CD1c-positive myeloid dendritic cell (primary cell): ENCODE data around the gene GPR162.

Source experiments
- DNase-seq: peaks from one replicate; pipeline ENCODE4 v3.0.0-alpha.2; 2016; ENCODE audit errors: extremely low spot score

The GPR162 gene

GRCh38 chr12:6823182-6824084, 1.8 kb downstream of the GPR162 start:
- DNase-seq: no peak

DNA sequence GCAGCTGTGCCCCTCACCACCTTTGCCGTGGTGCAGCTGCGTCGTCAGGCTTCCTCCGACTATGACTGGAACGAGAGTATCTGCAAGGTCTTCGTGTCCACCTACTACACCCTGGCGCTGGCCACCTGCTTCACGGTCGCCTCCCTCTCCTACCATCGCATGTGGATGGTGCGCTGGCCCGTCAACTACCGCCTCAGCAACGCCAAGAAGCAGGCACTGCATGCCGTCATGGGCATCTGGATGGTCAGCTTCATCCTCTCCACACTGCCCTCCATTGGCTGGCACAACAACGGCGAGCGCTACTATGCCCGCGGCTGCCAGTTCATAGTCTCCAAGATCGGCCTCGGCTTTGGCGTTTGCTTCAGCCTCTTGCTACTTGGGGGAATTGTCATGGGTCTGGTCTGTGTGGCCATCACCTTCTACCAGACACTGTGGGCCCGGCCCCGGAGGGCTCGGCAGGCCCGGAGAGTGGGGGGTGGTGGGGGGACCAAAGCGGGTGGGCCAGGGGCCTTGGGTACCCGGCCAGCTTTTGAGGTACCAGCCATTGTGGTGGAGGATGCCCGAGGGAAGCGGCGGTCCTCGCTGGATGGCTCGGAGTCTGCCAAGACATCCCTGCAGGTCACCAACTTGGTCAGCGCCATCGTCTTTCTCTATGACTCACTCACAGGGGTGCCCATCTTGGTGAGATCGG, 2.6 kb downstream of the GPR162 start:
- DNase-seq: no peak

DNA sequence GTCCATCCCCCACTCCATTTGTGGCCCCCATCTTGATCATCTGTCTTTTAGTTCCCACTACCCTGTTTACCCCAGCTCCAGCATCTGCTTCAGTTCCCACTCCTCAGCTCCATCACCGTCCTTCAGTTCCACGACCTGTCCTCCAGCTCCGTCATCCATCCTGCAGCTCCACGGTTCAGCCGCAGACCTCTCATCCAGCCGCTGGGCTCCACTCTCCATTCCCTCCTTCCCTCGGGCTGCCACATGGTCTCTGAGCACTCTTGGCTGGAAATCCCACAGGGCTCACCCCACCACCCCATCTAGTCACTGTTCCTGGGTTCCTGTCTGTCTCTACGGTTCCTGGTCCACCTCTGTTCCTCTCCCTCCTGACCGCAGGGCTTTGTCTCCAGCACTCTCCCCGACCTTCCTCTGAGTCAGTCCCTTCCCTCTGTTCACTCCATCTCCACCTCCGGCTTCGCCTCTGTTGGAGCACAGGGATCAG, 3.3 kb downstream of the GPR162 start:
- no peak for DNase-seq

- DNase-seq: peak; percentile 89
Observed at GRCh38 chr12:6825398-6826124, 3.9 kb downstream of the GPR162 start.

DNA sequence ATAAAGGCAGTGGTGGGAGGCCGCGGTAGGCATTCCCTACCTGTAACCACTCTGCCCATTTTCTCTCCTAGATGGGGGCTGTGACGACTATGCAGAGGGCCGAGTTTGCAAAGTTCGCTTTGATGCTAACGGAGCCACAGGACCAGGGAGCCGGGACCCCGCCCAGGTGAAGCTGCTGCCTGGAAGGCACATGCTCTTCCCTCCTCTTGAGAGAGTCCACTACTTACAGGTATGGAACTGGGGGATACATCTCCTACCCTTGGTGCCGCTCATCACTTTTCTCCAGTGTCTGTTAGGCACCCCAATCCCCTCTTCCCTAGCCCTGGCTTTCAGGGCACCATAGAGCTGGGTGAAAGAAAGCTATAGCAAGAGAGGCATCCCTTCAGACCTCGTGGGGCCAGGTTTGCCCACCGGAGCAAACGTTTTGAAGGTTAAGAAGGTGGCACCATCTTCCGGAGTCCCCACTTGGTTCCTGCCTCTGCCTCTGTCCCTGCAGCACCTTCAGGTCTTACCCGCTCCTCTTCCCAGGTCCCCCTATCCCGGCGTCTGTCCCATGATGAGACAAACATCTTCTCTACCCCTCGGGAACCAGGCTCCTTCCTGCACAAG, 4.6 kb downstream of the GPR162 start:
- DNase-seq: no peak

GRCh38 chr12:6826734-6827436, 5.3 kb downstream of the GPR162 start:
- DNase-seq: no peak

DNA sequence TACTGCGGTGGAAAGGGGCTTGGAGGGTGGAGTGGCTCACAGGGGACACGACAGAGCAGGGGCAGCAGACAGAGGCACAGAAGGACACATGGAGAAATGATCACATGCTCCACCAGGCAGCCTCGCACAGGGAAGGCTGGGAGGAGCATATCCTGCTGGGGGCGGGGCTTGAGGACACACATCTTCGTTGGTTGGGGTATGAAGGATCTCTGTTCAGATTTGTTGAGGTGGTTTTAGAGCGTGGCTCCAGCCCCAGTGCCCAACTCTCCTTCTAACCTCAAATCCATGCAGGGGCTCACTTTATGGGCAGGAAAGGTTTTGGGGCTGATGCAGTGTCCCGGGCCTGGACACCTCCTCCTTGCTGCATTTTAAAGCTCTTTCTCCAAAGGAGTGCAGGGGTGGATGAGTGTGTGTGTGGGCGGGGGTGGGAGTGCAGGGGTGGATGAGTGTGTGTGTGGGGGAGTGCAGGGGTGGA, 5.9 kb downstream of the GPR162 start:
- peak; percentile 44 for DNase-seq

- DNase-seq: peak; percentile 28
Observed at GRCh38 chr12:6827982-6828780, 6.6 kb downstream of the GPR162 start, which contains the start of gene P3H3. TSS of gene P3H3 (plus strand) at chr12:6828407. CDS start at chr12:6828441, 34 bp downstream.

DNA sequence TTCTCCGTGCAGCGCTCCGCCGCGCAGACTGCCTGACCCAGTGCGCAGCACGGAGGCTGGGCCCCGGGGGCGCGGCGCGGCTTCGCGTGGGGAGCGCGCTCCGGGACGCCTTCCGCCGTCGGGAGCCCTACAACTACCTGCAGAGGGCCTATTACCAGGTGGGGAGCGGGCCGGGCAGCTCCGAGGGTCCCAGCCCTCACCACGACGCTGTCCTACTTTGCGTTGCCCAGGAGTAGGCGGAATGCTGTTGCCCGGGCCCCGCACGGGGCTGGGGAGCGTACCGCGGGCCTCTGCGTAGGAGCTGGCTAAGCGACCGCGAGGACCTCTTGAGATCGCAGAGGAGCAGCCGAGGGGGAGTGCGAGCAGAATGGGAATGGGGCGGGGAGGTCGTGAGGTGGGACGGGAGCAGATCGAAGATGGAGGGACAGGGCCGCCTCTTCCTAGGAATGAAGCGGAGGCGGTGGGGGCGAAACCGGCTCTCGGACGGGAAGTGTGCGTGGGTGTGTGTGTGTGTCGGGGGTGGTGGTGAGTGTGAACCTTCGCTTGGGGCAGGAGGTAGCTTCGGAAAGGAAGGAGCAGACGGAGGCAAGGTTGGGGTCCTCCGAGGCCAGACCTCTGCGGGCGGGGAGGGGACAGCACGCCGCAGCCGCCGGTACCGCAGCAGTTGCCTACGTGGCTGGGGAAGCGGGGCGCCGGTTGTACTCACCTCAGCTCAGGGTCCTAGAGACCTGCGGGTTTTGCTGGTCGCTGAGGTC, 7.3 kb downstream of the GPR162 start:
- DNase-seq: no peak

- DNase-seq: no peak
Observed at GRCh38 chr12:6829536-6830220, 8.1 kb downstream of the GPR162 start.

DNA sequence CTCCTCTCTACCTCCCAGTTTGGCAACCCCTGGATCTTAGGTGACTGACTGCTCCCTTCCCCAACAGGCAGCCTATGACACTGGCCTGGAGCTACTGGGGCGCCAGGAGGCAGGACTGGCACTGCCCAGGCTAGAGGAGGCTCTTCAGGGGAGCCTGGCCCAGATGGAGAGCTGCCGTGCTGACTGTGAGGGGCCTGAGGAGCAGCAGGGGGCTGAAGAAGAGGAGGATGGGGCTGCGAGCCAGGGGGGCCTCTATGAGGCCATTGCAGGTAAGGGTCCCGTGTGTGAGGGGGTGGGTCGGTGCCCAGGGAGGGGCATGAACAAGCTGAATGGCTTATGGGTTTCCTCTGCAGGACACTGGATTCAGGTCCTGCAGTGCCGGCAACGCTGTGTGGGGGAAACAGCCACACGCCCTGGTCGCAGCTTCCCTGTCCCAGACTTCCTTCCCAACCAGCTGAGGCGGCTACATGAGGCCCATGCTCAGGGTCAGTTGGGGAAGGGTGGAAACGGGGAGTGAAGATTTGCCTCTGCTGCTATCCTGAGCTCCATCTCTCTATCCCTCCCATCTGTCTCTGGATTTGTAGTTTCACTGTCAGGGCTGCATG, 8.8 kb downstream of the GPR162 start:
- no peak for DNase-seq

DNA sequence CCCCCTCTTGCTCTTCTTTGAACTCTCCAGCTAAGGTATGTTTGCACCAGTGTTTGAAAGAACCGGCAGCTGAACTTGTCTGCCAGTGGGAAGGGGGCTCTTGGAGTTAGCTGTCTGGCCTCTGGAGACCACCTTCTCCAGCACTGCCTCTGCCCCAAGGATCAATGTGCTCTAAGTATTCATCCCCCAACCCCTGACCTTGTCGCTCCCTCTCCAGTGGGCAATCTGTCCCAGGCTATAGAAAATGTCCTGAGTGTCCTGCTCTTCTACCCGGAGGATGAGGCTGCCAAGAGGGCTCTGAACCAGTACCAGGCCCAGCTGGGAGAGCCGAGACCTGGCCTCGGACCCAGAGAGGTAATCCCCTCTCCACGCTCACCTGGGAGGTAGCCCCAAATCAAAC, 9.4 kb downstream of the GPR162 start:
- no peak for DNase-seq

- DNase-seq: no peak
Observed at GRCh38 chr12:6831450-6831995, 9.9 kb downstream of the GPR162 start.

DNA sequence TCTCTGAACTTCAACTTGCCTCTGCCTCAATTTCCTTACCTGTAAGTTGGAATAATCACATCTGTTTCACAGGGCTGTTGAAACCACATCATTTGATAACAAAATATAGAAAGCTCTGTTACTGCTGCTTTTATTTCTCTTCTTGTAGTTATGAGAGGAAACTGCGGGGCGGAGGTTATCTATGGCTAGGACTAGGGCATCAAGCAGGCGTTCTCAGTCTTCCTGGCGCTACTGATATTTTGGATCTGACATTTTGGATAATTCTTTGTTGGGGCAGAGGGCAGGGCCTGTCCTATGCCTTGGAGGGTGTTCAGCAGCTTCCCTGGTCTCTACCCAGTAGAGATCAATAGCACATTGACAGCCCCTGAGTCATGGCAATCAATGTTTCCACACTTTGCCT, 10.5 kb downstream of the GPR162 start:
- no peak for DNase-seq

- DNase-seq: no peak
Observed at GRCh38 chr12:6833189-6833890, 11.7 kb downstream of the GPR162 start.

DNA sequence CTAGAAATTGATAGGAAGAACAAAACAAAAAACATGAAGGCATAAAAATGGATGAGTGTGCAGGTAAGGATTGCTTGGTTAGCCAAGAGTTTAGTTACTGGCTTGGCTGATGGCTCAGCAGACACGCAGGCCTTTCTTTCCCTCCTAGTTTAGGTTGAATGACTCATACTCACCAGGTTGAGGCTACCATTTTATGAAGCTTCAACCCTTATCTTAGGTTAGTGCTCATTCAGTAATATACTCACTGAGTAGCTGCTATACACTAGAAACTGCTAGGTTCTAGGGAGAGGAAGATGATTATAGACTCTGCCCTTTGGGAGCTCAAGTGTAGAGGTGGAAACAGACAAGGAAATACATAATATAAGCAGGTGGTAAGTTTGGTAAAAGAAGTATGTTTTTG, 12.6 kb downstream of the GPR162 start:
- DNase-seq: no peak

DNA sequence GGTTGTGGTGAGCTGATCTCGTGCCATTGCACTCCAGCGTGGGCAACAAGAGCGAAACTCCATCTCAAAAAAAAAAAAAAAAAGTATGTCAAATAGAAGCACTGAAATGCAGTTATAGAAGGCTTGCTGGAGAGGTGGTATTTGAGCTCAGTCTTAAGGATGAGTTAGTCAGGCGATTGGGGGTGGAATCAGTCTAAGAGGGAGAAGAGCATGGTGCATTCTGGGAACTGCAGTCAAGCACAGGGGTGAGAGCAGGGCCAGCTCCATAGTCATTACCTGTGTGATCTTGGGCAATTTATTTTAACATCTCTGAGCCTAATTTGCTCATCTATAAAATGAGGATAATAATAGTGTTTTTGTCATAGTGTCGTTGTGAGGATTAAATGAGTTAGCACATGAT, 13.3 kb downstream of the GPR162 start:
- DNase-seq: no peak
